ENCODE results near the gene PDGFB.

PDGFB gene

GRCh38 chr22:39209756-39210155, 35.0 kb downstream of the PDGFB start:
- H2AFZ ChIP-seq (ENCODE audit: low read depth, low read length) = no peak overlapping the region
- H3K9ac ChIP-seq (ENCODE audit: low read length) = no peak overlapping the region
- no peaks in the 10 kb centered on the region for H3K9me3 ChIP-seq (ENCODE audit: insufficient read depth, low read length)
- TF ChIP-seq CTCF (IDR thresholded peaks at IDR 0.05; ENCODE audit: low read depth, low read length) (no peak), EZH2phosphoT487 (IDR thresholded peaks at IDR 0.05; ENCODE audit: low read depth) (no peak)
- no peak overlapping the region for H3K4me3 ChIP-seq (ENCODE audit: low read length)
- H3K27me3 ChIP-seq (ENCODE audit: low read depth, low read length) = peaks cover 13% of the 10 kb centered on the region
- H3K4me2 ChIP-seq (ENCODE audit: low read length) = no peak overlapping the region
- H3K4me1 ChIP-seq (ENCODE audit: low read length) = no peaks in the 10 kb centered on the region
- H3K36me3 ChIP-seq (replicated peaks; ENCODE audit: low read depth, low read length) = no peaks in the 10 kb centered on the region
- no peaks in the 10 kb centered on the region for H3K79me2 ChIP-seq (ENCODE audit: low read length)
- H3K27ac ChIP-seq (ENCODE audit: low read length) = no peak overlapping the region
- no peaks in the 10 kb centered on the region for H4K20me1 ChIP-seq (ENCODE audit: insufficient read depth, low read length)

GRCh38 chr22:39208013-39208680, 36.6 kb downstream of the PDGFB start:
- Histone ChIP-seq H3K4me1 (ENCODE audit: low read length) (no peaks in the 10 kb centered on the region), H3K9ac (ENCODE audit: low read length) (no peak overlapping the region), H3K4me3 (ENCODE audit: low read length) (no peak overlapping the region), H3K36me3 (replicated peaks; ENCODE audit: low read depth, low read length) (no peaks in the 10 kb centered on the region), H3K27ac (ENCODE audit: low read length) (no peak overlapping the region), H4K20me1 (ENCODE audit: insufficient read depth, low read length) (no peaks in the 10 kb centered on the region), H2AFZ (ENCODE audit: low read depth, low read length) (no peak overlapping the region), H3K79me2 (ENCODE audit: low read length) (no peaks in the 10 kb centered on the region), H3K27me3 (ENCODE audit: low read depth, low read length) (peaks cover 4% of the 10 kb centered on the region; the same call in 1 of the 2 replicates), H3K4me2 (ENCODE audit: low read length) (no peak overlapping the region), H3K9me3 (ENCODE audit: insufficient read depth, low read length) (no peaks in the 10 kb centered on the region)
- no peak for TF ChIP-seq CTCF (IDR thresholded peaks at IDR 0.05; ENCODE audit: low read depth, low read length)
- no peak for TF ChIP-seq EZH2phosphoT487 (IDR thresholded peaks at IDR 0.05; ENCODE audit: low read depth)

- no peak for TF ChIP-seq EZH2phosphoT487 (IDR thresholded peaks at IDR 0.05; ENCODE audit: low read depth)
- TF ChIP-seq CTCF (IDR thresholded peaks at IDR 0.05; ENCODE audit: low read depth, low read length) = no peak
- peaks cover 8% of the 10 kb centered on the region; the same call in 1 of the 2 replicates for H3K27me3 ChIP-seq (ENCODE audit: low read depth, low read length)
- no peaks in the 10 kb centered on the region for H4K20me1 ChIP-seq (ENCODE audit: insufficient read depth, low read length)
- no peaks in the 10 kb centered on the region for H3K4me1 ChIP-seq (ENCODE audit: low read length)
- H3K9me3 ChIP-seq (ENCODE audit: insufficient read depth, low read length) = no peaks in the 10 kb centered on the region
- no peak overlapping the region for H2AFZ ChIP-seq (ENCODE audit: low read depth, low read length)
- H3K36me3 ChIP-seq (replicated peaks; ENCODE audit: low read depth, low read length) = no peaks in the 10 kb centered on the region
- H3K4me2 ChIP-seq (ENCODE audit: low read length) = no peak overlapping the region
- H3K79me2 ChIP-seq (ENCODE audit: low read length) = no peaks in the 10 kb centered on the region
- no peak overlapping the region for H3K9ac ChIP-seq (ENCODE audit: low read length)
- no peak overlapping the region for H3K4me3 ChIP-seq (ENCODE audit: low read length)
- no peak overlapping the region for H3K27ac ChIP-seq (ENCODE audit: low read length)
These were observed 37.4 kb downstream of the PDGFB start for GRCh38 chr22:39207141-39208012.

- H3K4me3 ChIP-seq (ENCODE audit: low read length) = no peak overlapping the region
- H4K20me1 ChIP-seq (ENCODE audit: insufficient read depth, low read length) = no peaks in the 10 kb centered on the region
- H3K79me2 ChIP-seq (ENCODE audit: low read length) = no peaks in the 10 kb centered on the region
- H3K27me3 ChIP-seq (ENCODE audit: low read depth, low read length) = peaks cover 8% of the 10 kb centered on the region; the same call in 1 of the 2 replicates
- H3K9me3 ChIP-seq (ENCODE audit: insufficient read depth, low read length) = no peaks in the 10 kb centered on the region
- H3K36me3 ChIP-seq (replicated peaks; ENCODE audit: low read depth, low read length) = no peaks in the 10 kb centered on the region
- no peak for TF ChIP-seq EZH2phosphoT487 (IDR thresholded peaks at IDR 0.05; ENCODE audit: low read depth)
- TF ChIP-seq CTCF (IDR thresholded peaks at IDR 0.05; ENCODE audit: low read depth, low read length) = no peak
- no peak overlapping the region for H3K4me2 ChIP-seq (ENCODE audit: low read length)
- no peak overlapping the region for H3K9ac ChIP-seq (ENCODE audit: low read length)
- H3K4me1 ChIP-seq (ENCODE audit: low read length) = no peaks in the 10 kb centered on the region
- H2AFZ ChIP-seq (ENCODE audit: low read depth, low read length) = no peak overlapping the region
- H3K27ac ChIP-seq (ENCODE audit: low read length) = no peak overlapping the region
These were observed 38.3 kb downstream of the PDGFB start for GRCh38 chr22:39206491-39206890.
